ENCODE data around the gene DCBLD2. TPM values are rescaled to one million over a fixed set of nuclear protein-coding genes. Genes with fewer than 3 reads are reported as not detected.

The DCBLD2 gene
- total RNA-seq, 1 experiment from 2014 or later = 48.0 TPM

DNA sequence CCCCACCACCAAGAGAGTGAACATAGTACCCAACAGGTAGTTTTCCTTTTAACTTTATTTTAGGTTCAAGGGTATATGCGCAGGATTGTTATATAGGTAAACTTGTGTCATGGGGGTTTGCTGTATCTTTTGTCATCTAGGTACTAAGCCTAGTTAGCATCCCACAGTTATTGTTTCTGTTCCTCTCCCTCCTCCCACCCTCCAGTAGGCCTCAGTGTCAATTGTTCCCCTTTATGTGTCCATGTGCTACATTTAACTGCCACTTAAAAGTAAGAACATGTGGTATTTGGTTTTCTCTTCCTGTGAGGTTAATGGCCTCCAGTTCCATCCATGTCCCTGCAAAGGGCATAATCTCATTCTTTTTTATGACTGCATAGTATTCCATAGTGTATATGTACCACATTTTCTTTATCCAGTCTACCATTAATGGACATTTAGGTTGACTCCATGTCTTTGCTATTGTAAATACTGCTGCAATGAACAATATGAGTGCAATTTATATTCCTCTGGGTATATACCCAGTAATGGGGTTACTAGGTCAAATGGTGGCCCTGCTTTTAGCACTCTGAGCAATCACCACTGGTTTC is 72.2 kb downstream of the DCBLD2 start:
- Histone ChIP-seq H4K20me1 (ENCODE audit: control insufficient read depth, insufficient read depth, insufficient read length) (no peaks in the 10 kb centered on the region), H3K23ac (ENCODE audit: insufficient read length, low read depth, low read length) (no peak overlapping the region), H3K79me1 (ENCODE audit: insufficient read depth, low read depth, low read length, poor library complexity, severe bottlenecking) (no peaks in the 10 kb centered on the region), H2AK5ac (ENCODE audit: insufficient read length, low read length) (no peak overlapping the region), H3K4ac (ENCODE audit: low read depth, low read length) (no peak overlapping the region), H3K4me2 (ENCODE audit: insufficient read depth, insufficient read length, low read length) (no peak overlapping the region), H2BK15ac (ENCODE audit: low read depth, low read length) (no peak overlapping the region), H3K9me3 (ENCODE audit: control insufficient read depth, low read depth, low read length) (no peaks in the 10 kb centered on the region), H3K56ac (ENCODE audit: insufficient read length, low read depth, low read length) (no peak overlapping the region), H3K79me2 (ENCODE audit: insufficient read depth, low read length) (0 out of 2 replicates have a peak, but pooled peaks cover 2% of the 10 kb centered on the region), H2BK20ac (ENCODE audit: low read depth, low read length, poor library complexity, severe bottlenecking) (no peak overlapping the region), H4K5ac (ENCODE audit: insufficient read length, low read depth, low read length) (no peak overlapping the region), H4K8ac (replicated peaks; ENCODE audit: insufficient read length, low read depth, low read length) (no peak overlapping the region), H2BK120ac (ENCODE audit: low read depth, low read length, poor library complexity, severe bottlenecking) (no peak overlapping the region), H3K9ac (ENCODE audit: extremely low read depth, insufficient read length, low read length) (no peak overlapping the region), H2AFZ (ENCODE audit: low read length) (no peak overlapping the region), H2BK12ac (ENCODE audit: insufficient read length, low read depth, low read length) (no peak overlapping the region), H3K18ac (ENCODE audit: insufficient read length, low read depth, low read length) (no peak overlapping the region), H3K14ac (ENCODE audit: insufficient read depth, low read length) (no peak overlapping the region), H3K27me3 (ENCODE audit: insufficient read depth, low read length) (no peaks in the 10 kb centered on the region), H3K27ac (ENCODE audit: insufficient read length, low read depth, low read length) (no peak overlapping the region), H4K91ac (ENCODE audit: insufficient read length, low read depth, low read length) (no peak overlapping the region), H3K23me2 (ENCODE audit: insufficient read length, low read depth, low read length, poor library complexity, severe bottlenecking) (no peaks in the 10 kb centered on the region), H3T11ph (ENCODE audit: low read length) (no peak overlapping the region), H2BK5ac (ENCODE audit: insufficient read length, low read length) (no peak overlapping the region), H3K4me1 (ENCODE audit: insufficient read depth, low read length) (no peaks in the 10 kb centered on the region)
- TF ChIP-seq, protein P1, sequence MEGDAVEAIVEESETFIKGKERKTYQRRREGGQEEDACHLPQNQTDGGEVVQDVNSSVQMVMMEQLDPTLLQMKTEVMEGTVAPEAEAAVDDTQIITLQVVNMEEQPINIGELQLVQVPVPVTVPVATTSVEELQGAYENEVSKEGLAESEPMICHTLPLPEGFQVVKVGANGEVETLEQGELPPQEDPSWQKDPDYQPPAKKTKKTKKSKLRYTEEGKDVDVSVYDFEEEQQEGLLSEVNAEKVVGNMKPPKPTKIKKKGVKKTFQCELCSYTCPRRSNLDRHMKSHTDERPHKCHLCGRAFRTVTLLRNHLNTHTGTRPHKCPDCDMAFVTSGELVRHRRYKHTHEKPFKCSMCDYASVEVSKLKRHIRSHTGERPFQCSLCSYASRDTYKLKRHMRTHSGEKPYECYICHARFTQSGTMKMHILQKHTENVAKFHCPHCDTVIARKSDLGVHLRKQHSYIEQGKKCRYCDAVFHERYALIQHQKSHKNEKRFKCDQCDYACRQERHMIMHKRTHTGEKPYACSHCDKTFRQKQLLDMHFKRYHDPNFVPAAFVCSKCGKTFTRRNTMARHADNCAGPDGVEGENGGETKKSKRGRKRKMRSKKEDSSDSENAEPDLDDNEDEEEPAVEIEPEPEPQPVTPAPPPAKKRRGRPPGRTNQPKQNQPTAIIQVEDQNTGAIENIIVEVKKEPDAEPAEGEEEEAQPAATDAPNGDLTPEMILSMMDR (conservative IDR thresholded peaks at IDR 0.05) = no peak
- Mint-ChIP-seq H3K9me3 (peaks cover 32 to 40% of the 10 kb centered on the region in 2 experiments), H3K27ac (no peak overlapping the region), H3K27me3 (ENCODE audit: low read depth) (no peaks in the 10 kb centered on the region), H3K4me3 (no peak overlapping the region), H3K36me3 (ENCODE audit: insufficient read depth in 1 of 3, low read depth in 3 of 3) (peaks cover 24 to 49% (median 37%) of the 10 kb centered on the region in 3 experiments), H3K4me1 (no peaks in the 10 kb centered on the region)
- WGBS (ENCODE audit: extremely low coverage, insufficient read length, low lambda C conversion rate) = no CpG with 5 or more reads among the region's 1 CpG
- no peak for DNase-seq
